ENCODE results near the gene MT1G.

Gene MT1G

GRCh38 chr16:56662357-56663354 is 5.2 kb downstream of the MT1G start:
- no peak for DNase-seq

DNA sequence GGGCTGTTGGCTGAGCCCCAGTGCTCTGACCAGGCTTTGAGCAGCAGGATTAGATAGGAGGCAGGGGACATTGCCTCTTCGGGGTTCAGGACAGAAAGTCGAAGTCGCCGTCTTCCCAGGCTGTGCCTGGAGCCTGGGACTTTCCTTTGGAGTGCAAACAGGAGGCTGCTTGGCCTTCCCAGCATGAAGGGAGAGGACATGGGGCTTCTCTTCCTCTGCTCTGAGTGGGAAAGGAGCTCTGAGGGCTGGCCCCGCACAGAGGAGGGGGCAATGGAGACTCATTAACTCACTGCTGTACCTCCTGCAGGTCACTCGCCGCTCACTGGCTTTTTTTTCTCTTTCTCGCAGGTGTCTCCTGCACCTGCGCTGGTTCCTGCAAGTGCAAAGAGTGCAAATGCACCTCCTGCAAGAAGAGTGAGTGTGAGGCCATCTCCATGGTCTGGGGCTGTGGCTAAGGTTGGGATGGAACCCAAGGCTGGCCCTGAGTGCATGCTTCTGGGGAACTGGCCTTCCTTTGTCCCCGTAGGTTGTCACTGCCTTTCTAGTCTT is 9.5 kb downstream of the MT1G start:
- no peak for DNase-seq

- peak; percentile 58 for DNase-seq
These were observed 10.1 kb downstream of the MT1G start, which contains the start of gene MT1F for GRCh38 chr16:56657555-56658326. TSS of gene MT1F (plus strand) at chr16:56657959. CDS start at chr16:56658059, 100 bp downstream.

DNA sequence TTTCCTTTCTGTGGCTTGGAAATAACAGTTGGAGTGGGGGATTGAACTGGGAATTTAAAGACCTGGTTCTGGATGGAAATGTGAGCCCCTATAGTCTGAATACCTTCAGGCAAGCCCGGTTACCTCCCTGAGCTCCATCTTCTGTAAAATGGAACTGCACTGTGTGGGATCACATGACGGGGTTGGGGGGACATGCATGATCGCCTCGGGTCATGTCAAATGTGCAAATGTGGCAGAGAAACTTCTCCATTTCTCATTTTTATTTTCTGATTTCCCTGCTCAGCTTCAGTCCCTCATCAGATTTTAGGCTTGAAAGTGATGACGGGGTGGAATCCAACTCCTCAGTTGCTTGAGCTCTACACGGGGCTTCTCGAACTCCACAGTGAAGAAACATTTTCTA is 14.6 kb downstream of the MT1G start:
- no peak for DNase-seq

DNA sequence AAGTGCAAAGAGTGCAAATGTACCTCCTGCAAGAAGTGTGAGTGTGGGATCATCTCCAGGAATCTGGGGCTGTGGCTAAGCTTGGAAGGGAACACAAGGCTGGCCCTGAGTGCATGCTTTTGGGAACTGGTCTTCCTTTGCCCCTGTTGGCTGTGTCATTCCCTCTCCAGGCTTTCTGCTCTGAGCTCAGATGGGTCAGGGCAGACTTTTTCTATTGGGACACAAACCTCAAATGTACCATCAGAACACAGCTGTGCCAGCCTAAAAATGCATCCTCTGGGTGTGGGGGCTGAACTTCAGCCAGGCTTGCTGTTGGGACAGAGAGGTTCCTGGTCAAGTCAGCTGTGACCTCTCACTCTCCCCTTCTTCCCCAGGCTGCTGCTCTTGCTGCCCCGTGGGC is 15.3 kb downstream of the MT1G start:
- no peak for DNase-seq

DNA sequence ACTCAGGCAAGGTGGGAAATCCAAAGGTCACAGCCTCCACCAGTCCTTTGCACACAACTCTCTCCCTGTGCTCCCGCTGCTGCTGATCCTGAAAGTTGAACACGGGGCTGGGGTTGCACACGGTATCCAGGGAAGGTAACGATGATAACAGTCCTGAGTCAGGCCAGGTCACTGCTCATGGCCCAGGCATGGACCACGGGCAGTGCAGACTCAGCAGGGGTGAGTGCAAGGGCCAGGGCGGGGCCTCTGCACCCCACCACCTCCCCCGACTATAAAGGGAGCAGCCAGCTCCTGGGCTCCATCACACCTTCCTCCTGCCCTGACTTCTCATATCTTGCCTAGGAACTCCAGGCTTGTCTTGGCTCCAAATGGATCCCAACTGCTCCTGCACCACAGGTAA is 16.3 kb downstream of the MT1G start, which contains the start of gene MT1B:
Gene MT1B, plus strand, starts transcription at position 301 of the 400 bp plus-strand sequence. Its CDS starts 68 bp downstream, at position 369.
- no peak for DNase-seq

- DNase-seq = no peak
These were observed 18.0 kb downstream of the MT1G start for GRCh38 chr16:56649820-56650219.

- DNase-seq = no peak
These were observed 18.6 kb downstream of the MT1G start for GRCh38 chr16:56649271-56649670.

- no peak for DNase-seq
These were observed 20.0 kb downstream of the MT1G start for GRCh38 chr16:56647641-56648431.

DNA sequence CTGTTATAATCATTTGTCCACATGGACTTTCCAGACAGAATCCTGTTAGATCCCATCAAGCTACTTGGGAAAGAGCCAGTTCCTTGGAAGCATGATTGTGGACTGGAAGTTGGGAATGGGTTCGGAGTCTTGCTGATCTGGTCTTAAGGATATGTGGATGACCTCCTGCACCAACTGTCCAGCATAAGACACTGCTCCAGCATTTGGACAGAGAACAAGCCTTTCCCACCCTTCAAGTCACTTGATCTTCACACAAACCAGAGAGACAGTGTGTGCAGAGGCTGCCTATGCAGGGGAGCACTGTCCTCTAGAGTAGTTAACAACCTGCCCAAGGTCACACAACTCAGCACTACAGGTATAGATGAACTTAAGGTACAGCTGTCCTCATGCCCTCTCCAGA is 22.0 kb downstream of the MT1G start:
- DNase-seq = no peak

- DNase-seq = no peak
These were observed 22.6 kb downstream of the MT1G start for GRCh38 chr16:56645311-56645710.

DNA sequence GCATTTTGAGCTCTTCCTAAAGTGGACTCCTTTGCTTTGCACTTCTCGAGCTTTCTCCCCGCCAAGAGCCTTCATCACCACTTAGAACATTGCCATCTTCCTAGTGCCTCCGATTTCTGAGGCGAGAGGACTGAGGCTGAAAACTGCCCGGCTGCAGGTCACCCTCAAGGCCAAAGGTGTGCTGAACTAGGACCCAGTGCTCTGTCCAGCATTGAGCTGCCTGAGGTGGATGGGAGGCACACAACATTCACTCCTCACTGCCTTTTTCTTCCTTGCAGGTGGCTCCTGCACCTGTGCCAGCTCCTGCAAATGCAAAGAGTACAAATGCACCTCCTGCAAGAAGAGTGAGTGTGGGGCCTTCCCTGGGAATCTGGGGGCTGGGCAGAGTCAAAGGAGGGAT is 24.0 kb downstream of the MT1G start:
- DNase-seq = no peak

GRCh38 chr16:56643080-56643778 is 24.6 kb downstream of the MT1G start:
- no peak for DNase-seq

DNA sequence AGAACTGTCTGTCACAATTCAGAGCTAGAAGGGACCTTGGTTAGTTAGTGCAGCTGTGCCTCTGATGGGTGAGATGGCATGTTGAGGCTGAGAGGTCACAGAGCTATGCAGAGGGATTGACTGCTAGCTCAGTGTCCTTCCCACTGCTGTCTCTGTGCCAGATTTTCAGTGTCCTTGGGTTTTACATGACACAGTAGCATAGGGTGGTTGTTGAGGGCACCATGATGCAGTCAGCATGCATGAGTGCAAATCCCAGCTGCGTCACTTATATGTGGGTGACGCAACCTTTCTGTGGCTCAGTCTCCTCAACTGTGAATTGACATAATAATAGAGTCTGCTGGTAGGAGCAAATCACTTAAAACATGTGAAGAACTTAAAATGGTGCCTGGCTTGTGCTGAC is 26.7 kb downstream of the MT1G start:
- no peak for DNase-seq

- no peak for DNase-seq
These were observed 27.8 kb downstream of the MT1G start for GRCh38 chr16:56640076-56640475.

DNA sequence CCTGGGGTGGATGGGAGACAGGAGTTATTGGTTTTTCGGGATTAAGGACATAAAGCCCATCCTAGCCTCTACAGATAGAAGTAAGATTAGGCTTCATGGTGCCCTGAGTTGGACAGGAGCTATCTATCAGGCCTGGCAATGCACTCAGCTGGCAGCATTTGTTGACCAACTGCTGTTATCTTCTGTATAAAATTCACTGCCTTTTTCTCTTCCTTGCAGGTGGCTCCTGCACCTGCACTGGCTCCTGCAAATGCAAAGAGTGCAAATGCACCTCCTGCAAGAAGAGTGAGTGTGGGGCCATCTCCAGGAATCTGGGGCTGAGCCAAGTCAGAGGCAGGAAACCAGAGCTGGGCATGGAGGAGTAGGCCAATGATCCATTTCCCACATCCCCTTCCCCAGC is 28.8 kb downstream of the MT1G start:
- DNase-seq = no peak

GRCh38 chr16:56637814-56638750 is 29.8 kb downstream of the MT1G start, which contains the start of gene MT1A:
TSS of gene MT1A (plus strand) at chr16:56638666. CDS start at chr16:56638739, 73 bp downstream.
- no peak for DNase-seq

DNA sequence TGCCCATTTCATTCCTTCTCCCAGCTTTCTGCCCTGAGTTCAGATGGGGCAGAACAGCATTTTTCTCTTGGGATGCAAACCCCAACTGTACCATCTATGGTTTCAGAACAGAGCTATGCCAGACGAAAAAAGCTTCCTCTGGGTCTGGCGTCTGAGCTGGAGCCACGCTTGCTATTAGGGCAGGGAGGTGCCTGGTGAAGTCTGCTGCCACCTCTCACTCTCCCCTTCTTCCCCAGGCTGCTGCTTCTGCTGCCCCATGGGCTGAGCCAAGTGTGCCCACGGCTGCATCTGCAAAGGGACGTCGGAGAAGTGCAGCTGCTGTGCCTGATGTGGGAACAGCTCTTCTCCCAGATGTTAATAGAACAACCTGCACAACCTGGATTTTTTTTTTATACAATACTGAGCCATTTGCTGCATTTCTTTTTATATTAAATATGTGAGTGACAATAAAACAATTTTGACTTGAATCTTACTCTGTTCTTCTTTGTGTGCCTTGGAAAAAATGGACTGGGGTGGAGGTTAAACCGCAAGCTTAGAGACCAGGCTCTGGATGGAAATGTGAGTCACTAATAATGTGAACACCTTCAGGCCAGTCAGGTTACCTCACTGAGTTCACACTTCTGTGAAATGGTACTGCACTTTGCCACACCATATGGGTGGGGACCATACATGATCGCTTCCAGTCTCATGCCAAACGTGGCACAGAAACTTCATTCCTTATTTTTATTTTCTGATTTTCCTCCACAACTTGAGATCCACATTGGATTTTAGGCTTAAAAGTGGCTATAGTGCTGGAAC is 31.1 kb downstream of the MT1G start:
- no peak for DNase-seq

GRCh38 chr16:56635441-56635967 is 32.4 kb downstream of the MT1G start:
- no peak for DNase-seq

Data from NCI-H2171 (cell line).